Chondrocyte (in vitro differentiated cells): ENCODE results near the gene TECTB. TPM values are rescaled to one million over a fixed set of nuclear protein-coding genes. Genes with fewer than 3 reads are reported as not detected.

Experiments used
- DNase-seq: peaks from one replicate; pipeline ENCODE4 v3.0.0; 2021; ENCODE audit warnings: mixed read lengths, low spot score
- H3K27ac Mint-ChIP-seq: one replicate; pipeline ENCODE4 v1.8.0; 2021; ENCODE audit warnings: mild to moderate bottlenecking, moderate library complexity, mixed read lengths; ENCODE audit not compliant: unreplicated experiment
- H3K27me3 Mint-ChIP-seq: 2 replicates; pipeline ENCODE4 v1.8.0; 2021; ENCODE audit warnings: low read depth, mixed read lengths
- H3K36me3 Mint-ChIP-seq: 2 replicates; pipeline ENCODE4 v1.8.0; 2021; ENCODE audit warnings: low read depth, mixed read lengths
- H3K4me1 Mint-ChIP-seq: 2 replicates; pipeline ENCODE4 v1.8.0; 2021; ENCODE audit warnings: low read depth, mild to moderate bottlenecking, mixed read lengths
- H3K4me3 Mint-ChIP-seq: one replicate; pipeline ENCODE4 v1.8.0; 2021; ENCODE audit warnings: mild to moderate bottlenecking, moderate library complexity, mixed read lengths; ENCODE audit not compliant: unreplicated experiment
- H3K9me3 Mint-ChIP-seq: 2 replicates; pipeline ENCODE4 v1.8.0; 2021; ENCODE audit warnings: low read depth, mixed read lengths
- long read RNA-seq: library from polyadenylated mRNA; stranded (forward); transcript quantifications from one replicate; pipeline ENCODE4 v2.0.0, GENCODE V29; 2021
- total RNA-seq: library from RNA; stranded (reverse); gene quantifications from 3 replicates; pipeline ENCODE4 v1.2.1, GENCODE V29; 2021
- TF ChIP-seq, protein P1 (sequence below): fragments of 200-600 bp; sonication (generic); IDR thresholded peaks from 2 replicates; pipeline ENCODE4 v1.5.0; 2021; ENCODE audit warnings: antibody characterized with exemption, mild to moderate bottlenecking, moderate library complexity

TECTB gene
- total RNA-seq: not detected in 3 replicates
- long read RNA-seq: 0 reads

DNA sequence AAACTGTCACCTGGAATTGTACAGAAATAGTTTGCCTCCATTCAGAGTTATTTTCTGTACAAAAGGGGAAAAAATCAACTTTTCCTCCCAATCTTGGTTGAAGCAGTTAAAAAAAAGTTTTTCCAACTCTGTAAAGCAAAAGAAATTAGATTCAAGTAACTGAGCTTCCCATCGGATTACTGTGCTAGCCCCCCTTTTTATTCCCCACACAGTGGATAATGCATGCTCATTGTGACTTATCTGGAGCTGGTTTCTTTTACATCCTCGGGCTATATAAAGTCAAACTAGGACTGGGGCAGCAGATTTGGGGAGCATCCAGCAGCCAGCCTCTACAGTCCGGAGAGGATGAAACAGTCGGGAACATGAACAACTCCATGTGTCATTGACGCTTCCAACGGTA, at the start of gene TECTB:
Gene TECTB (plus strand): TSS at position 301 of the 400 bp plus-strand sequence. CDS start 335 bp downstream, outside the sequence.
- Mint-ChIP-seq H3K27ac (no peak within 1 kb of the TSS), H3K27me3 (peaks cover 6% of the 10 kb centered on the region), H3K4me1 (no peaks in the 10 kb centered on the region), H3K9me3 (no peaks in the 10 kb centered on the region), H3K4me3 (no peak within 1 kb of the TSS), H3K36me3 (no peaks in the 10 kb centered on the region)
- TF ChIP-seq, protein P1, sequence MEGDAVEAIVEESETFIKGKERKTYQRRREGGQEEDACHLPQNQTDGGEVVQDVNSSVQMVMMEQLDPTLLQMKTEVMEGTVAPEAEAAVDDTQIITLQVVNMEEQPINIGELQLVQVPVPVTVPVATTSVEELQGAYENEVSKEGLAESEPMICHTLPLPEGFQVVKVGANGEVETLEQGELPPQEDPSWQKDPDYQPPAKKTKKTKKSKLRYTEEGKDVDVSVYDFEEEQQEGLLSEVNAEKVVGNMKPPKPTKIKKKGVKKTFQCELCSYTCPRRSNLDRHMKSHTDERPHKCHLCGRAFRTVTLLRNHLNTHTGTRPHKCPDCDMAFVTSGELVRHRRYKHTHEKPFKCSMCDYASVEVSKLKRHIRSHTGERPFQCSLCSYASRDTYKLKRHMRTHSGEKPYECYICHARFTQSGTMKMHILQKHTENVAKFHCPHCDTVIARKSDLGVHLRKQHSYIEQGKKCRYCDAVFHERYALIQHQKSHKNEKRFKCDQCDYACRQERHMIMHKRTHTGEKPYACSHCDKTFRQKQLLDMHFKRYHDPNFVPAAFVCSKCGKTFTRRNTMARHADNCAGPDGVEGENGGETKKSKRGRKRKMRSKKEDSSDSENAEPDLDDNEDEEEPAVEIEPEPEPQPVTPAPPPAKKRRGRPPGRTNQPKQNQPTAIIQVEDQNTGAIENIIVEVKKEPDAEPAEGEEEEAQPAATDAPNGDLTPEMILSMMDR: no peak
- no peak for DNase-seq

DNA sequence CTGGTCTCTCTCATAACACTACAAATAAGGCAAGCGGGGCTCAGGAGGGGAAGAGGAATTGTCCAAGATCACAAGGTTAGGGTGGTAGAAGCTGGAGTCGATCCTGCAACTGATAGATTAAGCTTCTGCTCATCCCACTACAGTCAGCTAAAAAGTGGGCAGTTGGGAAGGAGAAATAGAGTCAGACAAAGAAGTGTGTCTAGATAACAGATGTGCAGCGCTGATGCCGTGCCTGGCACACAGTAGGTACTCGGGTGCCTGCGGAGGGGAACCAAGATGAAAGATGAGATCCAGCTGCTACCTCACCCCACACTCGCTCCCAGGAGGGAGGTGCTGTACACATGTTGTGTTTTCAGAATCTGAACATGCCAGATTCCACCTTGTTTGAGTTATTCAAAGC, 48.1 kb upstream of the TECTB start:
- no peaks in the 10 kb centered on the region for H3K4me1 Mint-ChIP-seq
- TF ChIP-seq, protein P1: no peak
- no peaks in the 10 kb centered on the region for H3K36me3 Mint-ChIP-seq
- H3K4me3 Mint-ChIP-seq: no peak overlapping the region
- H3K9me3 Mint-ChIP-seq: peaks cover 16% of the 10 kb centered on the region
- H3K27ac Mint-ChIP-seq: no peak overlapping the region
- peaks cover 2% of the 10 kb centered on the region for H3K27me3 Mint-ChIP-seq
- DNase-seq: no peak

DNA sequence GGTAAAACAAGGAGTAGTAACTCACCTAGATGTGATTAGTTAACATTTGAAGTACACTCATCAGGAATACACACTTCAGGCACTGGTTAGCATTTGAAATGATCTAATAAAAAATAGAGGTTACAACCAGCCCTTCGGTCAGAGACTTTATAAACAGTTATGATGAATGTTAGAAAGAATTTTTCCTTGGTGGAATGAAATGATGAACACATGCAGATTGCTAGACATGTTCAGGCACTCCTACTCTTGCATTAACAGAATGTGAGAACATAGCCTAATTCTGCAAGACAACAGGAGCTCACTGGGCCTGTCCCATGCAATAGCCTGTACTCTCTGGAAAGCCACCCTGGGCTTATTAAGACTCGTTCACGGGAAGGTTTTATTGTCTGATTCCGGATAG, 47.3 kb upstream of the TECTB start:
- H3K27ac Mint-ChIP-seq: no peak overlapping the region
- H3K27me3 Mint-ChIP-seq: peaks cover 2% of the 10 kb centered on the region
- no peak overlapping the region for H3K4me3 Mint-ChIP-seq

DNA sequence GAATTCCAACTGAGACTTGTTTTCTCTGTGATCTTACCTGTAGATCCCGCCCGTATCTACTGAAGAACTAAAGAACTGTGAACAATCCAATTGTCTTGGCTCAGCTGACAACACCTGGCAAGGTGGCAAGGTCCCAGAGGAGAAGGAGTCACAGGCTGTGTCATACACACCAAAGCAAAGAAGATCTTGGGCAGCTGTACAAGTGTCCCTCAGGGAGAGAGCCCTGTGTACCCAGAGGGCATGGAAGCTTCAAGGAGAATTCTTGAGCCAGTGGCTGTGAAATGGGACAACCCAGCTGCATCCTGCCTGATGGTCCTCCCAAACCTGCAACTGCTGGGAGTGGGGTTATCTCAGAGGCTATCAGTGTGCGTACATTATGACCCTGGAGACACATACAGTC, 46.7 kb upstream of the TECTB start:
- Mint-ChIP-seq H3K4me1 (no peaks in the 10 kb centered on the region), H3K27ac (no peak overlapping the region), H3K27me3 (peaks cover 2% of the 10 kb centered on the region), H3K4me3 (no peak overlapping the region), H3K9me3 (peaks cover 23% of the 10 kb centered on the region), H3K36me3 (no peaks in the 10 kb centered on the region)
- TF ChIP-seq, protein P1: no peak
- DNase-seq: no peak

More for the DNA sequence above, 47.3 kb upstream of the TECTB start:
- Mint-ChIP-seq H3K9me3 (peaks cover 18% of the 10 kb centered on the region), H3K4me1 (no peaks in the 10 kb centered on the region), H3K36me3 (no peaks in the 10 kb centered on the region)
- TF ChIP-seq, protein P1: no peak
- no peak for DNase-seq

DNA sequence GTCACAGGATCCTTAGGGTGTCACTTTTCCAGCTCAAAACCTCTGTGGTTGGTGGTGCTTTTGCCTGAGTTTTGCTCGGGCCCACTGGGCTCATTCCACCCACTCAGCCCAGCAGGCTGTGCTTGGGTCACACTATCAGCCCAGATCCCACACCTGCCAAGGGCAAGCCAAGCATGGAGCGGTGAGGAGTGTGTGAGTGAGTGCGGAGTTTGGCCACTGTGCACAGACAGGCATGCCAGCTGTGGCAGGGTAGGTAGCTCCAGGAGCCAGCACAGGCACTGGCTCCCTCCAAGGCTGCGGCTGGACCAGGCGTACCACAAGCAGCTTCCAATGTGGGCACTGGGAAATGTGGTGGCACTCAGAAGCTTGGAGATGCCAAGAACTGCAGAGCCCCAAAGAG, 43.9 kb upstream of the TECTB start:
- H3K36me3 Mint-ChIP-seq: no peaks in the 10 kb centered on the region
- TF ChIP-seq, protein P1: no peak
- no peak for DNase-seq
- H3K27ac Mint-ChIP-seq: no peak overlapping the region
- H3K4me3 Mint-ChIP-seq: no peak overlapping the region
- H3K9me3 Mint-ChIP-seq: peaks cover 23% of the 10 kb centered on the region
- no peaks in the 10 kb centered on the region for H3K27me3 Mint-ChIP-seq
- H3K4me1 Mint-ChIP-seq: no peaks in the 10 kb centered on the region
